Naive thymus-derived CD4-positive, alpha-beta T cell (primary cell): ENCODE results near the gene SLC25A31. TPM values are rescaled to one million over a fixed set of nuclear protein-coding genes. Genes with fewer than 3 reads are reported as not detected.

ENCODE experiments used
- ATAC-seq: fragments of 150-1000 bp; cut with Tn5 transposase; 2 replicates; pipeline ENCODE4 v1.10.0; 2021; ENCODE audit warnings: mild to moderate bottlenecking, moderate library complexity
- CTCF ChIA-PET: fragments of 350-600 bp; sonication (Branson Sonifier 250); formaldehyde crosslinking; loops from one replicate; lab custom pipeline; 2021; ENCODE audit warnings: antibody characterized with exemption; lab: Charles Lee
- POLR2A ChIA-PET: fragments of 350-600 bp; sonication (Branson Sonifier 250); formaldehyde crosslinking; loops from one replicate; lab custom pipeline; 2021; ENCODE audit warnings: antibody characterized with exemption, inconsistent platforms; lab: Charles Lee
- DNase-seq, 9 donors: peaks; one replicate each; pipeline versions ENCODE4 v3.0.0 to v3.0.0-alpha.2; 2020 to 2022; ENCODE audit warnings: mixed read lengths in 1 of 9
- H3K27ac ChIP-seq: one replicate; pipeline ENCODE4 v1.7.0; 2013; ENCODE audit warnings: mild to moderate bottlenecking, low read depth, low read length, moderate library complexity
- H3K27me3 ChIP-seq, 2 donors: one replicate each; pipeline ENCODE4 v1.7.0; 2013; ENCODE audit warnings: low read length in 2 of 2, mild to moderate bottlenecking in 2 of 2, moderate library complexity in 2 of 2; ENCODE audit not compliant: control insufficient read depth in 2 of 2, insufficient read depth in 2 of 2
- H3K36me3 ChIP-seq, 3 experiments: 1 replicate in 2 of 3; 2 replicates in 1 of 3; pipeline ENCODE4 v1.7.0; 2013; ENCODE audit warnings: low read length in 3 of 3, mild to moderate bottlenecking in 3 of 3, moderate library complexity in 1 of 3; ENCODE audit not compliant: insufficient read depth in 3 of 3, control insufficient read depth in 2 of 3
- H3K4me1 ChIP-seq, 2 donors: one replicate each; pipeline ENCODE4 v1.7.0; 2013; ENCODE audit warnings: low read length in 2 of 2, mild to moderate bottlenecking in 2 of 2, moderate library complexity in 1 of 2; ENCODE audit not compliant: control insufficient read depth in 2 of 2, insufficient read depth in 2 of 2
- H3K4me3 ChIP-seq: 2 replicates; pipeline ENCODE4 v1.7.0; 2013; ENCODE audit warnings: mild to moderate bottlenecking, low read length
- H3K9me3 ChIP-seq, 3 experiments: 1 replicate in 2 of 3; 2 replicates in 1 of 3; pipeline ENCODE4 v1.7.0; 2013; ENCODE audit warnings: low read length in 3 of 3; ENCODE audit not compliant: control insufficient read depth in 2 of 3
- H3K27ac Mint-ChIP-seq, 9 donors: one replicate each; pipeline ENCODE4 v1.8.0; 2020 to 2022; ENCODE audit warnings: mixed read lengths in 9 of 9, mild to moderate bottlenecking in 8 of 9, moderate library complexity in 5 of 9, inconsistent platforms in 2 of 9
- H3K27me3 Mint-ChIP-seq, 5 donors: one replicate each; pipeline ENCODE4 v1.8.0; 2021 to 2022; ENCODE audit warnings: mixed read lengths in 5 of 5, mild to moderate bottlenecking in 1 of 5
- H3K36me3 Mint-ChIP-seq, 5 donors: one replicate each; pipeline ENCODE4 v1.8.0; 2020 to 2022; ENCODE audit warnings: mixed read lengths in 5 of 5, mild to moderate bottlenecking in 3 of 5, inconsistent platforms in 1 of 5
- H3K4me1 Mint-ChIP-seq, 7 donors: one replicate each; pipeline ENCODE4 v1.8.0; 2020 to 2022; ENCODE audit warnings: mixed read lengths in 7 of 7, mild to moderate bottlenecking in 3 of 7, inconsistent platforms in 1 of 7
- H3K4me3 Mint-ChIP-seq, 10 donors: one replicate each; pipeline ENCODE4 v1.8.0; 2020 to 2022; ENCODE audit warnings: mild to moderate bottlenecking in 10 of 10, mixed read lengths in 10 of 10, moderate library complexity in 6 of 10, inconsistent platforms in 2 of 10
- H3K9me3 Mint-ChIP-seq, 11 donors: one replicate each; pipeline ENCODE4 v1.8.0; 2020 to 2022; ENCODE audit warnings: mixed read lengths in 11 of 11, mild to moderate bottlenecking in 4 of 11, inconsistent platforms in 1 of 11, moderate library complexity in 1 of 11
- intact Hi-C, 2 donors: fragments of 100-400 bp; cut with micrococcal nuclease; formaldehyde crosslinking; loops; one replicate each; pipeline ENCODE4 v1.15.1; 2023
- polyA plus RNA-seq, 2 donors: library from polyadenylated mRNA; unstranded; fragments of 300-500 nt; fragmentation: Illumina TruSeq; gene quantifications; one replicate each; pipeline ENCODE4 v1.2.3, GENCODE V29; 2021
- total RNA-seq, 6 experiments: library from RNA in 5 of 6; stranded (reverse) in 5 of 6; gene quantifications; 1 replicate in 5 of 6; 2 replicates in 1 of 6; pipeline ENCODE4 v1.2.3 and lab custom pipeline; 2021 to 2026

Gene SLC25A31
- total and polyA plus RNA-seq, 7 experiments from 2014 or later: not detected

DNA sequence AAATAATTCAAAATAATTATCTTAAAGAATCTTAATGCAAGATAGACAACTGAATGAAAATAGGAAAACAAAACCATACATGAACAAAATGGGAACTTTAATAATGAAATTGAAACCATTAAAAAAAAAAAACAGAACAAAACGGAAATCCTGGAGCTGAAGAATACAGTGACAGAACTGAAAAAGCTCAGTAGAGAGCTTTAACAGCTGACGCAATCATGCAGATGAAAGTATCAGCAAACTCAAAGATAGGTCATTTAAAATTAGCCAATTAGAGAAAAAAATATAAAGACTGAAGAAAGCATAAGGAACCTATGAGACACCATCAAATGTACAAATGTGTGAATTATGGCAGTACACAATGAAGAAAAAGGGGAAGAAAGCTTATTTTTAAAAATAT is 18.8 kb downstream of the SLC25A31 start:
- peaks cover 0 to 28% (median 12%) of the 10 kb centered on the region in 11 donors for H3K9me3 Mint-ChIP-seq
- Histone ChIP-seq H3K9me3 (peaks cover 0 to 10% (median 0%) of the 10 kb centered on the region in 3 experiments), H3K4me1 (no peaks in the 10 kb centered on the region), H3K4me3 (no peak overlapping the region), H3K27ac (no peak overlapping the region), H3K27me3 (no peaks in the 10 kb centered on the region), H3K36me3 (no peaks in the 10 kb centered on the region)
- DNase-seq (no peak), ATAC-seq (no peak)
- H3K36me3 Mint-ChIP-seq: peaks cover 0 to 4% (median 0%) of the 10 kb centered on the region in 5 donors
- H3K4me1 Mint-ChIP-seq: no peaks in the 10 kb centered on the region
- CTCF ChIA-PET: no interaction called here
- H3K27me3 Mint-ChIP-seq: peaks cover 4 to 24% (median 19%) of the 10 kb centered on the region in 5 donors
- no peak overlapping the region for H3K4me3 Mint-ChIP-seq
- H3K27ac Mint-ChIP-seq: no peak overlapping the region
- intact Hi-C loops: no loop called here
- POLR2A ChIA-PET: no interaction called here

DNA sequence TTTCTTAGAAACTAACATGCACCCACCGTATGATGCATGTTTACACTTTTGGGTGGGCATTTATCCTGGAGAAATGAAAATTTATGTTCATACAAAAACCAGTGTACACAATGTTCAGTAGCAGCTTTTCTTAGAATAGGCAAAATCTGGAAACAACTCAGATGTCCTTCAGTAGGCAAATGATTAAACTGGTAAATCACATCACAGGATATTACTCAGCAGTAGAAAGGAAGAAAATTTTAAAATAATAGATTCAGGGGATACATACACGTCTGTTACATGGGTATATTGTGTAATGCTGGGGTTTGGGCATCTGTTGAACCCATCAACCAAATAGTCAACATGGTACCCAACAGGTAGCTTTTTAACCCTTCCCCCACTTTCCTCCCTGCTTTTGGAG is 26.7 kb downstream of the SLC25A31 start:
- Histone ChIP-seq H3K4me3 (no peak overlapping the region), H3K36me3 (no peaks in the 10 kb centered on the region), H3K27me3 (no peaks in the 10 kb centered on the region), H3K27ac (no peak overlapping the region), H3K9me3 (no peaks in the 10 kb centered on the region), H3K4me1 (no peaks in the 10 kb centered on the region)
- ATAC-seq: no peak
- no peaks in the 10 kb centered on the region for H3K4me1 Mint-ChIP-seq
- no peak for DNase-seq
- peaks cover 7 to 24% (median 15%) of the 10 kb centered on the region in 5 donors for H3K27me3 Mint-ChIP-seq
- ChIA-PET CTCF (no interaction called here), POLR2A (no interaction called here)
- H3K36me3 Mint-ChIP-seq: no peaks in the 10 kb centered on the region
- peaks cover 0 to 9% (median 2%) of the 10 kb centered on the region in 11 donors for H3K9me3 Mint-ChIP-seq
- H3K4me3 Mint-ChIP-seq: no peak overlapping the region
- no peak overlapping the region for H3K27ac Mint-ChIP-seq
- intact Hi-C loops: no loop called here

DNA sequence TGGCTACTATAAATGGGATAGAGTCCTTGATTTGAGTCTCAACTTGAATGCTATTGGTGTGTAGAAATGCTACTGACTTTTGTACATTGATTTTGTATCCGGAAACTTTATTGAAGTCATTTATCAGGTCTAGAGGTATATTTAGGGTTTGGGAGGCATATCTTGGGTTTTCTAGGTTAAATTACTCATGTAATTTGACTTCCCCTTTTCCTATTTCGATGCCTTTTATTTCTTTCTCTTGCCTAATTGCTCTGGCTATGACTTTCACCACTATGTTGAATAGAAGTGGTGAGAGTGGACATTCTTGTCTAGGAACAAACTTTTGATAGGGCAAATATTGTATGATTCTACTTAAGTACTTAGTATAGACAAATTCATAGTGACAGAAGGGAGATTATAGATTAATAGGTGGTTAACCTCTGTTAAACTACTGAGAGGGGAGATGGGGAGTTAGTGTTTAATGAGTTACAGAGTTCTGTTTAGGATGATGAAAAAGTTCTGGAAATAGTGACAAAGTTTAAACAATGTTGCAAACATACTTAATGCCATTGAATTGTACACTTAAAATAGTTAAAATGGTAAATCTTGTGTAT is 29.1 kb downstream of the SLC25A31 start:
- no peak for ATAC-seq
- no peak overlapping the region for H3K4me3 Mint-ChIP-seq
- POLR2A ChIA-PET: no interaction called here
- Histone ChIP-seq H3K27me3 (no peaks in the 10 kb centered on the region), H3K4me3 (no peak overlapping the region), H3K27ac (no peak overlapping the region), H3K9me3 (no peaks in the 10 kb centered on the region), H3K4me1 (no peaks in the 10 kb centered on the region), H3K36me3 (no peaks in the 10 kb centered on the region)
- peaks cover 2 to 20% (median 11%) of the 10 kb centered on the region in 5 donors for H3K27me3 Mint-ChIP-seq
- no peaks in the 10 kb centered on the region for H3K36me3 Mint-ChIP-seq
- H3K27ac Mint-ChIP-seq: no peak overlapping the region
- intact Hi-C loops: no loop called here
- no peaks in the 10 kb centered on the region for H3K4me1 Mint-ChIP-seq
- CTCF ChIA-PET: no interaction called here
- H3K9me3 Mint-ChIP-seq: peaks cover 0 to 4% (median 2%) of the 10 kb centered on the region in 11 donors
- DNase-seq: no peak

DNA sequence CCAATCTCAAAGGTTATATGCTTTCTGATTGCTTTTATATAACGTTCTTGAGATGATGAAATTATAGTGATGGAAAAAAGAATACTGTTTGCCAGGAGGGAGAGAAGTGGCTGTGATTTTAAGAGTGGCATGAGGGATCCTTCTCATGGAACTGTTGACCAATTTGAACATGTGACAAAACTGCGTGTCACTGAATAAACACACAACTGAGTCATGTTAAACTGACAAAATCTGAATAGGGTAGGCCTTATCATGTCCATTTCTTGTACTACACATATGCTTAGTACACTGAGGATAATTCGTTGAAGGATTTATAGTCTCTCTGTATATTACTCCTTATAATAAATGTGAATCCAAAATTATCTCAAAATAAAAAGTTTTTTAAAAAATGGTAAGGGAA is 29.7 kb downstream of the SLC25A31 start:
- Mint-ChIP-seq H3K27ac (no peak overlapping the region), H3K36me3 (no peaks in the 10 kb centered on the region), H3K4me1 (no peaks in the 10 kb centered on the region), H3K27me3 (peaks cover 4 to 20% (median 11%) of the 10 kb centered on the region in 5 donors), H3K4me3 (no peak overlapping the region), H3K9me3 (peaks cover 0 to 4% (median 2%) of the 10 kb centered on the region in 11 donors)
- Histone ChIP-seq H3K36me3 (no peaks in the 10 kb centered on the region), H3K4me1 (no peaks in the 10 kb centered on the region), H3K9me3 (no peaks in the 10 kb centered on the region), H3K4me3 (no peak overlapping the region), H3K27ac (no peak overlapping the region), H3K27me3 (no peaks in the 10 kb centered on the region)
- intact Hi-C loops: no loop called here
- ChIA-PET POLR2A (no interaction called here), CTCF (no interaction called here)
- DNase-seq: no peak
- ATAC-seq: no peak

DNA sequence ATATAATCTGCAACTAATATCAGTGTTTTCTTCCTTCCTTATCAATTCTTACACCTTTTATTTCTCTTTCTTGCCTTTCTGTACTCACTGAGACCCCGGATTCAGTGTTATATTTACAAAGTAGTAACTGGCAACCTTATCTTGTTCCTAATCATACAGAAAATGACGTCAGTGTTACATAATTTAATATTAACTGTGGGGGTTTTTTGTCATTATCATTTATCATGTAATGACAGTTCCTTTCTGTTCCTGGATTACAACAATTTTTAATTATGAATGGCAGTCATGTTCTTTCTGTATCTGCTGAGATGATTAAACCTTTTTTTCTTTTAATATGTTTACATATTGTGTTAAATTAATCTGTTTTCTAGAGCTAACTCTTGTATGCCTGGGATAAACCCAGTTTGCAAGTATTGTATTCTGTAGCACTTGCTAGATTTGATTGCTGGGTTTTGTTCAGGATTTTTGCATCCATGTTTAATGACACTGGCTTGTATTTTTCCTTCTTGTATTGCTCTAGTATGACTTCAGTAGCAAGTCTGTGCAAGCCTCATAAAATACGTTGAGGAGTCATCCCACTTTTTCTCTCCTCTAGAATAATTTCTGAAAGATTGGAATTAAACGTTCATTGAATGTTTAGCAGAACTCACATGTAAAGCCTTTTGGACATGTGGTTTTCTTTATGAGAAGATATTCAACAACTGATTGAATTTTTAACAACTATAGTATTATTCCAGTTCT is 41.5 kb downstream of the SLC25A31 start:
- Mint-ChIP-seq H3K9me3 (peaks cover 0 to 1% (median 0%) of the 10 kb centered on the region in 11 donors), H3K27me3 (peaks cover 32 to 56% (median 39%) of the 10 kb centered on the region in 5 donors), H3K4me1 (no peaks in the 10 kb centered on the region), H3K4me3 (no peak overlapping the region), H3K27ac (no peak overlapping the region), H3K36me3 (peaks cover 0 to 3% (median 0%) of the 10 kb centered on the region in 5 donors)
- no peaks in the 10 kb centered on the region for H3K36me3 ChIP-seq
- H3K9me3 ChIP-seq: no peaks in the 10 kb centered on the region
- ATAC-seq (no peak), DNase-seq (no peak)
- H3K27me3 ChIP-seq: peaks cover 0 to 7% of the 10 kb centered on the region in 2 donors
- no peaks in the 10 kb centered on the region for H3K4me1 ChIP-seq
- intact Hi-C loops: no loop called here
- H3K27ac ChIP-seq: no peak overlapping the region
- no peak overlapping the region for H3K4me3 ChIP-seq
- ChIA-PET CTCF (no interaction called here), POLR2A (no interaction called here)

DNA sequence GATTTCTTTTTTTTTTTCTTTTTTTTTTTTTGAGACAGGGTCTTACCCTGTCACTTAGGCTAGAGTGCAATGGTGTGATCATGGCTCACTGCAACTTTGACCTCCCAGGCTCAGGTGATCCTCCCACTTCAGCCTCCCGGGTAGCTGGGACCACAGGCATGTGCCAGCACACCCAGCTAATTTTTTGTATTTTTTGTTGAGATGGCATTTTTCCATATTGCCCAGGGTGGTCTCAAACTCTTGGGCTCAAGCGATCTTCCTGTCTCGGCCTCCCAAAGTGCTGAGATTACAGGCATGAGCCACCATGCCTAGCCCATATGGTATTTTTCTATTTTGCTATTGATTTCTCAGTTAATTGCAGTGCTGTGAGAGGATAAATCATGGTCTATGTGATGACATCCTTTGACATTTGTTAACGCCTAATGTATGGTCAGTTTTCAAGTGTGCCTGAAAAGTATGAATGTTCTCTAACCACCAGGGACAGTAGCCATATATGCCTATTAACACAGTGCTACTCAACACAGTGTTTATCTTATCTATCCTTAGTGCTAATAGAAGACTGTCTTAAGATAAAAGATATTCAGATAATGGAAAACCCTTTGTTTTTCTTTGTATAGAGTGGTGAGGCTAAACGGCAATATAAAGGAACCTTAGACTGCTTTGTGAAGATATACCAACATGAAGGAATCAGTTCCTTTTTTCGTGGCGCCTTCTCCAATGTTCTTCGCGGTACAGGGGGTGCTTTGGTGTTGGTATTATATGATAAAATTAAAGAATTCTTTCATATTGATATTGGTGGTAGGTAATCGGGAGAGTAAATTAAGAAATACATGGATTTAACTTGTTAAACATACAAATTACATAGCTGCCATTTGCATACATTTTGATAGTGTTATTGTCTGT is 42.8 kb downstream of the SLC25A31 start:
- no peak for ATAC-seq
- no peak overlapping the region for H3K27ac ChIP-seq
- Mint-ChIP-seq H3K27ac (no peak overlapping the region), H3K9me3 (peaks cover 0 to 1% (median 0%) of the 10 kb centered on the region in 11 donors), H3K27me3 (peaks cover 43 to 67% (median 50%) of the 10 kb centered on the region in 5 donors), H3K4me3 (no peak overlapping the region), H3K36me3 (peaks cover 0 to 3% (median 0%) of the 10 kb centered on the region in 5 donors), H3K4me1 (no peaks in the 10 kb centered on the region)
- H3K36me3 ChIP-seq: no peaks in the 10 kb centered on the region
- DNase-seq: no peak
- ChIA-PET POLR2A (no interaction called here), CTCF (no interaction called here)
- H3K9me3 ChIP-seq: no peaks in the 10 kb centered on the region
- peaks cover 0 to 7% of the 10 kb centered on the region in 2 donors for H3K27me3 ChIP-seq
- H3K4me3 ChIP-seq: no peak overlapping the region
- intact Hi-C loops: no loop called here
- H3K4me1 ChIP-seq: no peaks in the 10 kb centered on the region
